NCI-H460 (cell line): ENCODE results near the gene UGT3A1. TPM values are rescaled to one million over a fixed set of nuclear protein-coding genes. Genes with fewer than 3 reads are reported as not detected.
"Not testable (repeated sequence)": the region's sequence is repeated elsewhere in the genome, so short reads cannot be mapped to it uniquely, and the experiment has no call there.

Experiments
- DNase-seq: peaks from one replicate; pipeline ENCODE4 v3.0.0-alpha.2; 2016; ENCODE audit warnings: low read depth; ENCODE audit errors: extremely low read depth
- polyA plus RNA-seq: library from polyadenylated mRNA; depleted of rRNA; stranded (reverse); fragments of >200 nt; gene quantifications from 2 replicates; pipeline ENCODE4 v1.2.3, GENCODE V29; 2014; cell fraction: nucleus; rRNA removed
- total RNA-seq: library from RNA; depleted of rRNA; stranded (reverse); fragments of >200 nt; shearing (Covaris generic); gene quantifications from 2 replicates; pipeline ENCODE4 v1.2.3, GENCODE V29; 2014; rRNA removed

The UGT3A1 gene, protein sequence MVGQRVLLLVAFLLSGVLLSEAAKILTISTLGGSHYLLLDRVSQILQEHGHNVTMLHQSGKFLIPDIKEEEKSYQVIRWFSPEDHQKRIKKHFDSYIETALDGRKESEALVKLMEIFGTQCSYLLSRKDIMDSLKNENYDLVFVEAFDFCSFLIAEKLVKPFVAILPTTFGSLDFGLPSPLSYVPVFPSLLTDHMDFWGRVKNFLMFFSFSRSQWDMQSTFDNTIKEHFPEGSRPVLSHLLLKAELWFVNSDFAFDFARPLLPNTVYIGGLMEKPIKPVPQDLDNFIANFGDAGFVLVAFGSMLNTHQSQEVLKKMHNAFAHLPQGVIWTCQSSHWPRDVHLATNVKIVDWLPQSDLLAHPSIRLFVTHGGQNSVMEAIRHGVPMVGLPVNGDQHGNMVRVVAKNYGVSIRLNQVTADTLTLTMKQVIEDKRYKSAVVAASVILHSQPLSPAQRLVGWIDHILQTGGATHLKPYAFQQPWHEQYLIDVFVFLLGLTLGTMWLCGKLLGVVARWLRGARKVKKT
- not detected in 2 replicates for total RNA-seq
- not detected in 2 replicates for polyA plus RNA-seq

DNA sequence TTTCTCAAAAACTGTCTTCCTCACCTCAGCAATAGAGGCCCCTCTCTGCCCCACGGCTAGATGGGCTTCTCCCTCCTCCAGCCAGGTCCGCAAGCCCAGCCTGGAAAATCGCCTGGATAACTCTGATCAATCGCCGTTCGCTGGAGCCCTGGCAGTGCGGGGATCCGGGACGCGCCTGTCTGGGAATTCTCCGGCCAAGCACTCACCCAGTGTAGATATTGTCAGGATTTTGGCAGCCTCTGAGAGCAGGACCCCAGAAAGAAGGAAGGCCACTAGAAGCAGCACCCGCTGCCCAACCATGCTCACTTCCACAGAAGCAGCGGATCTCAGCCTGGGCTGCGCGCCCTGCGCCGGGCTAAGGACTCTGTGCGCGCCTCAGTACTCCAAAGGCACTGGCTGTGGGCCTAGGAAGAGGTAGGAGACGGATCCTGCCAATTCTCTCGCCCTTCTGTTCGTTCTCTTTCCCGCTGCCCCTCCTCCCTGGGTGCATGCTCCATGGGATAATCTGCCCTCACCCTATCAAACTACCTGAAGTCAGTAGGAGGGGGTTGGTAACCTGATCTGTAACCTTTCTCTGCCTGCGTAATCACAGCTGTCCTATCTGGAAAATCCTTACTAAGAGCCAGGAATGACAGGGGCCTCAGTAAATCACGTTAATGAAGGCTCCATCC, at the start of gene UGT3A1:
TSS of gene UGT3A1 (minus strand) at position 450 of the 671 bp plus-strand sequence. CDS start at position 300, 150 bp downstream.
- DNase-seq: no peak

DNA sequence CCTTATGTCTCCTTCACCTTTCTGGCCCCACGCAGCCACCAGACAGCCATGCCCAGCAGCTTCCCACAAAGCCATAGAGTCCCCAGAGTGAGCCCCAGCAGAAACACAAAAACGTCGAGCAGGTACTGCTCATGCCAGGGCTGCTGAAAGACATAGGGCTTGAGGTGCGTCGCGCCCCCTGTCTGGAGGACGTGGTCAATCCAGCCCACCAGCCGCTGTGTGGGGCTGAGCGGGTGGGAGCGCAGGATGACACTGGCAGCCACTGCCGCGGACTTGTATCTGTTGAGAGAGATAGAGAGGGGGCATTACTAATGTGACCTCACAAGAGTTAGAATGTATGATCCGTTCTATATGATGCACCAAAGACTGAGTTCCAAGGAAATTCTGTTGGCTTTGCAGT, 44.5 kb upstream of the UGT3A1 start:
- no peak for DNase-seq

DNA sequence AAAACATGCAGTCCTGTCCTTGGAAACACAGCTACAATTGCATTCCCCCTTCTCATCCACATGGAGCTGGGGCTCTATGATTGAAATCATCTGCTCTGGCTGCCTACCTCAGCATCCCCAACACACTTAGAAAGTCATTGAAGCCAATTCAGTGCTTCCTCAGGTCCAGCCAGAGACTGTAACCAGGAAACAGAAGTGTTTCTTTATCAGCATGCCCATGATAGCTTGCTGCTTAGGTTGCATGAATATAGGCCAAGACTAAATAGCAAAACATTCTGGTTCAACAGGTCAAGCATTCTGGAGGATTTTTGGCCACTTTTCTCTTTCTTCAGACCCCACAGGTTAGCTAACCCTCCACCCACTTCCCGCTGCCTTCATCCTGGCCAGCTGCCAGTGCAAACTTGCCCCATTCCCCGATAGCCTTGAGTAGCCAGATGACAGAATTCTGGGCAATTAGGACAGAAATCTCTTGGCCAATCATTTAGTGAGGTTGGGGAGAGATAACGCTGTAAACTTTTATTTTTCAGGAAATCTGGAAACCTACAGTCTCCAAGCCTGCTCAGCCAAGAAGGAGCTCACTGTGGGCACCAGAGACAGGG, 43.4 kb upstream of the UGT3A1 start:
- DNase-seq: not testable (repeated sequence)

DNA sequence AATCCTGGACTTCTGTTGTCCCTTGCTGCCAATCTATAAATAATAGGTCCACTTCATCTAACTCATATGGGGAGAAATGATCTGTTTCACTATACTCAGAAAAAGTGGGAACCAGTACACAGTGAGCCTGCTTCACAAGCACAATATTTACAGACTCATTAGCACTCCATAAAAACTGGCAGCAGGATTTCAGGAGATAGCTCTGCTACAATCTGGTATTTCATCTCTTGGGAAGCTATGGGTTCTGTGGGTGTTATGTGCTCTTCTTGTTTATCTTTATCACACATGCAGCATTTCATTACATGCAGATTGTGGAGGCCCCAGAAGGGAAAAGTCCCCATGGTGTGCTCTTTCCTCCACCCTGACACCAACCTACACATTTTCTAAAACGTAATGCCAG, 42.3 kb upstream of the UGT3A1 start:
- no peak for DNase-seq

DNA sequence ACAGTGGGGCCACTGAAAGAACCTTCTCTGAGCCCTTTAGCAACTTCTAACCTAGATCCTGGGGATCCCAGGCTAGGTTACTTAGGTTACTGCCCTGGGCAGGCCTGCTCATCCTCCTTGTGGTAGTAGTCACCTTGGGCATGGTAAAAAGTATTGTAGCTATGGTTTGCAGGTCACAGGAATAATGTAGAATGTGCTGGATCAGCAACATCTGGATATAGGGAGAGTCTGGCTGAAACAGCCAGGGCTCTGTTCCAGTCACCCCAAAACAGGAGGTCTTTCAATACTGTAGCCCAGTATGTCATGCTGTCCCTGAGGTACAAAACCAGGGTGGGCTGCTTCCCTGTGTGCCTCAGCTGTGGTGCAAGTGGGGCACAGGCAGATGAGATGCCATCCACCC, 41.9 kb upstream of the UGT3A1 start:
- no peak for DNase-seq

DNA sequence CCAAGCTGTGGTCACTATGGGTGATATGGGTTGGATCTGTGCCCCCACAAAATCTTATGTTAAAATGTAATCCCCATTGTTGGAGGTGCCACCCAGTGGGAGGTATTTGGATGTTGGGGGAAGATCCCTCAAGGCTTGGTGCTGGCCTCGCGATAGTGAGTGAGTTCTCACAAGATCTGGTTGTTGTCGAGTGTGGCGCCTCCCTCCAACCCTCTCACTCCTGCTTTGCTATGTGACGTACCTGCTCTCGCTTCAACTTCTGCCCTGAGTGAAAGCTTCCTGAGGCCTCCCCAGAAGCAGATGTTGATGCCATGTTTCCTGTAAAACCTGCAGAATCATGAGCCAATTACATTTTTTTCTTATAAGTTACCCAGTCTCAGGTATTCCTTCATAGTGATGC, 40.0 kb upstream of the UGT3A1 start:
- DNase-seq: no peak

DNA sequence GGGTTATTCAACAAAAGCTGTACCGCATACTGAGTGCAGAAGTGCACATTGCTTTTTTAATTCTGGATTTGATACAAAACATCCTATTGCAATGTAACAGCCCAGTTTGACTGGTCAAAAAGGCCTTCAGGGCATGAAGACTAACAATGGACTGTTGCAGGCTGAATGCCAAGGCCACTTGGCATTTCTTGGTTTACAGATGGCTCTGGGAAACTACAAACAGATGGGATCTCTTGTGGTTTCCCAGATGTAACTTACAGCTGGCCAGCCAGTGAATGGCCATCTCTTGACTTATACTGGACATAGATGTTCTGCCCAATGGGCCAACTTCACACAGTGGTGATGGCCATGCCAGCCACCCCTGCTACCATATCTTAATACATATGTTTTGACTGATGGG, 38.7 kb upstream of the UGT3A1 start:
- DNase-seq: no peak

DNA sequence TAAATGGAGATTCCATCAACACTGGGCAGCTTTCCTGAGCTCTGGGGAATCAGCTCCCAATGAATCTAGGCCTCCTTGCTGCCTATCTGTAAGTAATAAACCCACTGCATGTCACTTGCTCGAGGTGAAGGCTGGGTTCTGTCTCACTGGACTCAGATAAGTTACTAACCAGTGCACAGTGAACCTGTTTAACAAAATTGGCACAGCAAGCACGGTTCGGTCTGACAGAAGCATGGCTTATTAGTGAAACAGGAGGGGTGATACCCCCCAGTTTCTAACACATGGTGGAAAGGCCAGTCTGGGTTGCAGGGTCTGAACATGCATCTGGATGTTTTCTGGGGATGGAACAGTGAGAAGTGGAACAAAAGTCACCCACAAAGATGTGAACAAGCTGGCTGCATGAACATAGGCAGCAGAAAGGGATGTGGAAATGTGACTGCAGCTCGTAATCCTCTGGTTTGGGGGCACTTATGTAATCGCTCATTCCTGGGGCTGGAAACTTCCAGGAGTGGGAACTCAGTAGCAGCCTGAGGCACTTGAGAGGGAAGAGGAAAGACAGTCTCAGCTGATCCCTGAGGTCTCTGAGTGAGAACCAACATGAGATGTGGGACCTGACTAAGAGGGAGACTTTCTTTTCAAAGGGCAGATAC, 37.8 kb upstream of the UGT3A1 start:
- no peak for DNase-seq

DNA sequence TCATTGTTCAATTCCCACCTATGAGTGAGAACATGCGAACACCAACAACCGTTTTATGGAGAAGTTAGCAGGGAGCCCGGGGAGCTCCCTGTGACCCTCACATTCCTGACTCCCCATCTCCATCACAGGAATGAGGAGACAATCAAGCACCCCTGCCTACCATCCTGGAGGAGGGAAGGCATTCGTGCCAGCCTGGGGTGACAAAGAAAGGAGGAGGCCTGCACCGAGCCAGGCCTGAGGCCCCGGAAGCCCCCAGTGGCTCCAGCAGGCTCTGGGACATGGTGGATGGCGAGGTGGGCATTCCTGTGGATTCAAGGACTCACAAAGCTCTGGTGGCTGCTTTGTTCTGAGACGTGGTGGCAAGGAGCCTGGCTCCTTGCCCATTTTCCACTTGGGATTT, 36.5 kb upstream of the UGT3A1 start:
- no peak for DNase-seq

DNA sequence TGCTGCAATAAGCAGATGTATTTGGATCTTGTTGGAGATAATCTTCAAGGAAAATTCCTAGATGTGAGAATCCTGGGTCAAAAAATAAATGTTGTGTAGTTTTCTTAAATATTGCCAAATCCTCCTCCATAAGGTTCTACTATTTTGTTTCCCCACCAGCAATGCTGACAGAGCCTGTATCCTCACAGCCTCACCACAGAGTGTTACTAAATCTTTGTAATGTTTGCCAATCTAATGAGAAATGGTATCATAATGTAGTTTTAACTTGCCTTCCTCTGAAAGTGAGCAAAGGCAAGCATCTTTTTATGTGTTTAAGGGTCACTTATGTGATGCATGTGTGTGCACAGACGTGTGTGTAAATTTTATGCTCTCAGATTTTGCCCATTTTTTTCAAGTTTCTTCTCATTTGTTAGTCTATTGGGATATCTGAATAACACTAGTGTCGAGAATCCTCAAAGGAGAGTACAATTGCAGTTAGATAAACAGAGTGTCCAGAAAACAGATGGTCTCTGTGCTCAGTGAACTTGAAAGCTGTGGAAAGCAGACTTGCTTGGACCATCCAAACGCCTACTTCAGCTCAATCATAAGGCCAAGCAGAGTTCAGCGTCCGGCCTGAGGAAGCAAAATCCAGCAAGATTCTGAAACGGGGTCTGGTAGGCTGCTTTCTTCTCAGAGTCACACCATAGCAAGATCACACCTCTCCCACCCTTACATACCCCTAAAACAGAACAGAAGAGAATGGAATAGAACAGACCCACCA, 35.7 kb upstream of the UGT3A1 start:
- no peak for DNase-seq

DNA sequence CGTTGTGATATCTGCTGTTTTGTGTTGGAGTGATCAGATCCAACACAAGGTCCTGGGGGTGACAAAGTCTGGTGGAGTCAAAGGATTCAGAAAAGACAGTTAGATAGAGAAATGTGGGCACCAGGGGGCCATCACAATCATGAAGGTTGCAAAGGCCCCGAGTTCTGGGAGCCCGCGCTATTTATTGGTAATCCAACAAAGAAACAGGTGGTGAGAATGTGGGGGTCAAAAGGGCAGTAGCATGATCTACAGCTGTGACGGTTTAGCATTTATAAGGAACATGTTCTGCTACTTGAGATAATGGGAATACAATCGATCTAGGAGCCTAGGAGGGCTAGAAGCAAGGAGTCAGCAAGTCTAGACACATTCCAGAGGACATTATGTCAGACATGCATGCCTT, 31.1 kb upstream of the UGT3A1 start:
- DNase-seq: not testable (repeated sequence)

DNA sequence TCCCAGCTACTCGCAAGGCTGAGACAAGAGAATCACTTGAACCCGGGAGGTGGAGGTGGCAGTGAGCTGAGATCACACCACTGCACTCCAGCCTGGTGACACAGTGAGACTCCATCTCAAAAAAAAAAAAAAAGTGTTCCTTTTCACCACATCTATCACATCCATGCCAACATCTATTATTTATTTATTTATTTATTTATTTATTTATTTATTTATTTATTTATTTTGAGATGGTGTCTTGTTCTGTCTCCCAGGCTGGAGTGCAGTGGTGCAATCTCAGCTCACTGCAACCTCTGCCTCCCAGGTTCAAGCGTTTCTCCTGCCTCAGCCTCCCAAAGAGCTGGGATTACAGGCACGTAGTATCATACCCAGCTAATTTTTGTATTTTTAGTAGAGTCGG, 28.4 kb upstream of the UGT3A1 start:
- not testable (repeated sequence) for DNase-seq

DNA sequence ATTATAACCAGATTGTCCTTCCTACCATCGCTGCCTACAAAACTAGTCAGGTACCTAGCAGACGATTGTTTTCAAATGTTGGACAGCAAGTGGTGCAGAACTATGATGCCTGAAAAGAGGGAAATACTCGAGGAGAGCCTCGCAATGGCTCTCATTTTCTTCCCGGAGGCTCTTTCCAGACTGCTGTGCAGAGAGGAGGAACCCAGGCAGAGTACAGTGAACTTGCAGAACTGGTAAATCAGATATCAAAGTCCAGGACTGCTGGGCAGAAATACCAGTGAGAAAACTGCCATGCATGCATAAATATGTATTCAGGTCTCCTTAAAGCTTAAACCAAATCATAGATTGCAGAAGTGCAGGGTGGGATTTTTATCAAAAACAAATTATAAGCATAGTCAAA, 26.4 kb upstream of the UGT3A1 start:
- DNase-seq: no peak

DNA sequence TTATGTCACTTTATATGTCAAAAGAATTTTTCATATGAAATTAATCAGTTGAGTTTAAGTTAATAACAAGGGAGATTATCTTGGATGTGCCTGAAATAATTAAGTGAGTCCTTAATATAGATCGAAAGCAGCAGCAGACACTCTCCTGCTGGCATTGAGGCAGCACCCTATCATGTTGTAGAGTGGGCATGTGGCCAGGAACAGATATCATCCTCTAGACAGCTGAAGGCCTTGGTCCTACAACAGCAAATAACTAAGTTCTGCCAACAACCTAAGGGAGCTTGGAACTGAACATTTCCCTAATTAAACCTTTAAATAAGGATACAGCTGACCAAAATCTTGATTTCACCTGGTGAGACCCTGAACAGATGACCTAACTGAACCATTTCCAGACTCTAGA, 25.8 kb upstream of the UGT3A1 start:
- DNase-seq: no peak

DNA sequence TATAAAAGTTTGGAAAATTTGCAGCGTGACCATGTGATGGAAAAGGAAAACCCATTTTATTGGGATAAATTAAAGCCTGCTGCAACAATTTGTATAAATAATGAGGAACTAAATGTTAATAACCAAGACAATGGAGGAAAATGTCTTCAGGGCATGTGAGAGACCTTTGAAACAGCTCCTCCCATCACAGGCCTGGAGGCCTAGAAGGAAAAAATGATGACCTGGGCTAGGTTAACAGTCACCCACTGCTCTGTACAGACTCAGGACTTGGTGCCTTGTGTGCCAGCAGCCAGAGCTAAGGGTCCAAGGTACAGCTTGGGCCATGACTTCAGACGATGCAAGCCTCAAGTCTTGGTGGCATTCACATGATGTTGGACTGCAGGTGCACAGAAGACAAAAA, 22.0 kb upstream of the UGT3A1 start:
- DNase-seq: no peak

DNA sequence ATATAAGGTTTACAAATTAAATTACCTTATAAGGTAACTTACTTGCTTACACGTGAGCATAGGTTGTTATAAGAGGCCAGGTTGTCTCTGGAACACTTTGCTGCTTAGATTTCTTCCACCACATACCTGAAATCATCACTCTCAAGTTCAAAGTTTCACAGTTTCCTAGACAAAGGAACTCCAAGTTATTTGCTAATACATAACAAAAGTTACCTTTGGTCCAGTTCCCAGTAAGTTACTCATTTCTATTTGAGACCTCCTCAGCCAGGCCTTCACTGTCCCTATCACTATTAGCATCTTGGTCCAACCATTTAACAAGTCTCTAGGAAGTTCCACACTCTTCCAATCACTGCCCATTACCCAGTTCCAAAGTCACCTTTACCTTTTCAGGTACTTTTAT, 18.5 kb upstream of the UGT3A1 start:
- DNase-seq: no peak

DNA sequence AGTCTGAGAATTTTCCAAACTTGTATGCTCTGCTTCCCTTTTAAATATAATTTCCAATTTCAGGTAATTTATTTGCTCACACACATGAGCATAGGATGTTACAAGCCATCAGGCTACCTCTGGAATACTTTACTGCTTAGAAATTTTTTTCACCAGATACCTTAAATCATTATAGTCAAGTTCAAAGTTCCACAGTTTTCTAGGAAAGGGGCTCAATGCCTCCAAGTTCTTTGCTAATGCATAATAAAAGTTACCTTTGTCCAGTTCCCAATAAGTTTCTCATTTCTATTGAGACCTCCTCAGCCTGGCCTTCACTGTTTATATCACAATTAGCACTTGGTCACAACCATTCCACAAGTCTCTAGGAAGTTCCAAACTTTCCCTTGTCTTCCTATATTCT, 16.2 kb upstream of the UGT3A1 start:
- DNase-seq: no peak

DNA sequence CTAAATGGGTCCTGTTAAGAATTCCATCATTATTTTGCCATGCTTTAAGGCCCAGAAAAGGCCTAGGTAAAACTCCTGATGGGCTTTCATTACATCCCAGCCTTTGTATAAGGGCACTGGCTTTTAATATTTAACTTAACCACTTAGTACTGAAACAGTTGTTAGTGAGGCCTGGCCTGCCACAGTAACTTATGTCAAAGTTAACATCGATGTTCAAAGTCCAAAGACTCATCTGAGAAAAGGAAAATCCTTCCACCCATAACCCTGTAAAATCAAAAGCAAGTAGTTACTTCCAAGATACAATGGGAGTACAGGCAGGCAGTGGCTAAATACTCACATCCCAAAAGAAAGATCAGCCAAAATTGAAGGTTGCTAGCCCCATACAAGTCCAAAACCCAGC, 15.0 kb upstream of the UGT3A1 start:
- no peak for DNase-seq

DNA sequence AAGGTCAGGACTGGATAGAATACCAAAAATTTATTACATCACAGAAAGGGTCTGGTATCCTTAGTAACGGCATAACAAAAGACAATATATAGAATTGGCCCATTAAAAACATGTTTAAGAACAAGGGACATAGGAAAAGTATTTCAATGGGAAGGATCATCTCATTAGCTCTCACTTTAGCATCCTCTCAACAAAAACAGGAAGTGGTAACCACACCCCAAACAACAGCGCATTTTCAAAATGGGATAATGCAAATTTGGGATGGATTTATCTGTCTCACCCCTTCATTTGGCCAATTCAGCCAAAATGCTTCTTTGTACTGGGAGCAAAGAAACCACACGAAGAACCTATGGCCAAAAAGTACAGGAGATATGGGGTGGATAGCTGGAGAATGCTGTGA, 9.8 kb upstream of the UGT3A1 start:
- DNase-seq: no peak

DNA sequence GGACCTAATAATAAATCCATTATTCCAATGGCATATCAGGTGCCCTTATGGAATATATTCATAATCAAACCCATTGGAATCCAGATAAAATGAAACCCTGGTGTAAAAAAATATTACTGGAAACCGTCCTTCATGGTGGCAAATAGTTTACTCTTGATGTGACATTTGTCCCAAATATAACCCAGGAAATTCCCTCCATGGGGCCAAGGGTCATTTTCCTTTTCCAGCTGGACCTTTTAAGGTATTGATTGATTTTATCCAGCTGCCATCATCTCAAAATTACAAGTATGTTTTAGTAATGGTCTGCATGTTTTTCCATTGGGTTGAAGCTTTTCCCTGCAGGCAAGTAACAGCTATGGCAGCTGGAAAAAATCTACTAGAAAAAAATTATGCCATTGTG, 8.4 kb upstream of the UGT3A1 start:
- DNase-seq: no peak
